Peyer's patch (tissue), 4 donors: ENCODE results near the gene GLI3. TPM values are rescaled to one million over a fixed set of nuclear protein-coding genes. Genes with fewer than 3 reads are reported as not detected.

Source experiments
- DNase-seq, 3 donors: peaks; one replicate each; pipeline ENCODE4 v3.0.0-alpha.2; 2017 to 2019
- H3K27ac ChIP-seq, 4 donors: fragments of 200-600 bp; sonication (generic); one replicate each; pipeline ENCODE4 v1.5.1; 2016 to 2019
- H3K27me3 ChIP-seq, 2 donors: fragments of 200-600 bp; sonication (generic); one replicate each; pipeline ENCODE4 v1.5.1; 2019
- H3K36me3 ChIP-seq, 3 donors: fragments of 200-600 bp; sonication (generic); one replicate each; pipeline ENCODE4 v1.5.1; 2016 to 2019
- H3K4me1 ChIP-seq, 4 donors: fragments of 200-600 bp; sonication (generic); one replicate each; pipeline ENCODE4 v1.5.1; 2016 to 2019
- H3K4me3 ChIP-seq, 4 donors: fragments of 200-600 bp; sonication (generic); 1 replicate in 3 of 4; 2 replicates in 1 of 4; pipeline ENCODE4 v1.5.1; 2016 to 2019; ENCODE audit warnings: mild to moderate bottlenecking in 1 of 4
- H3K9me3 ChIP-seq, 4 donors: fragments of 200-600 bp; sonication (generic); one replicate each; pipeline ENCODE4 v1.5.1; 2016 to 2019; ENCODE audit warnings: mild to moderate bottlenecking in 1 of 4
- CTCF ChIP-seq, 6 experiments: fragments of 450-650 bp in 4 of 6; fragments of 200-600 bp in 2 of 6; sonication (generic) in 1 of 6; IDR thresholded peaks; one replicate each; pipeline ENCODE4 v1.5.1; 2017 to 2019; ENCODE audit warnings: antibody characterized with exemption in 6 of 6, mild to moderate bottlenecking in 3 of 6, moderate library complexity in 1 of 6
- POLR2A ChIP-seq, 2 donors: fragments of 450-650 bp; IDR thresholded peaks; one replicate each; pipeline ENCODE4 v1.5.1; 2017; ENCODE audit warnings: antibody characterized with exemption in 2 of 2, mild to moderate bottlenecking in 2 of 2, moderate library complexity in 2 of 2
- total RNA-seq, 4 donors: library from RNA; depleted of rRNA; stranded (reverse); fragments of >200 nt; gene quantifications; one replicate each; pipeline ENCODE4 v1.1.0, GENCODE V29; 2016

The GLI3 gene
- total RNA-seq, 4 donors from 2014 or later: 0.53 to 30.5 (median 3.1) TPM

- no peaks in the 10 kb centered on the region for H3K4me1 ChIP-seq
- no peaks in the 10 kb centered on the region for H3K36me3 ChIP-seq
- H3K4me3 ChIP-seq: no peak overlapping the region
- H3K27me3 ChIP-seq: no peaks in the 10 kb centered on the region
- no peak overlapping the region for H3K27ac ChIP-seq
- H3K9me3 ChIP-seq: no peaks in the 10 kb centered on the region
- TF ChIP-seq POLR2A (IDR thresholded peaks at IDR 0.05) (no peak), CTCF (IDR thresholded peaks at IDR 0.05) (no peak)
- no peak for DNase-seq
These were observed 239.0 kb downstream of the GLI3 start for GRCh38 chr7:41998041-41998440.

- Histone ChIP-seq H3K4me1 (no peaks in the 10 kb centered on the region), H3K36me3 (no peaks in the 10 kb centered on the region), H3K27ac (no peak overlapping the region), H3K27me3 (no peaks in the 10 kb centered on the region), H3K4me3 (no peak overlapping the region), H3K9me3 (no peaks in the 10 kb centered on the region)
- DNase-seq: no peak
- no peak for TF ChIP-seq CTCF (IDR thresholded peaks at IDR 0.05)
- no peak for TF ChIP-seq POLR2A (IDR thresholded peaks at IDR 0.05)
These were observed 239.9 kb downstream of the GLI3 start for GRCh38 chr7:41997151-41997550.

- H3K27me3 ChIP-seq: no peaks in the 10 kb centered on the region
- H3K4me3 ChIP-seq: no peak overlapping the region
- no peaks in the 10 kb centered on the region for H3K4me1 ChIP-seq
- no peaks in the 10 kb centered on the region for H3K36me3 ChIP-seq
- no peaks in the 10 kb centered on the region for H3K9me3 ChIP-seq
- no peak overlapping the region for H3K27ac ChIP-seq
- no peak for DNase-seq
- TF ChIP-seq CTCF (IDR thresholded peaks at IDR 0.05): no peak
- TF ChIP-seq POLR2A (IDR thresholded peaks at IDR 0.05): no peak
These were observed 240.5 kb downstream of the GLI3 start for GRCh38 chr7:41996381-41997035.

GRCh38 chr7:41995632-41996271 lies 241.3 kb downstream of the GLI3 start:
- no peak overlapping the region for H3K4me3 ChIP-seq
- H3K27ac ChIP-seq: no peak overlapping the region
- DNase-seq: no peak
- no peaks in the 10 kb centered on the region for H3K27me3 ChIP-seq
- H3K9me3 ChIP-seq: no peaks in the 10 kb centered on the region
- H3K4me1 ChIP-seq: no peaks in the 10 kb centered on the region
- H3K36me3 ChIP-seq: no peaks in the 10 kb centered on the region
- TF ChIP-seq POLR2A (IDR thresholded peaks at IDR 0.05) (no peak), CTCF (IDR thresholded peaks at IDR 0.05) (no peak)

GRCh38 chr7:41994746-41995110 lies 242.3 kb downstream of the GLI3 start:
- Histone ChIP-seq H3K4me1 (no peaks in the 10 kb centered on the region), H3K27me3 (no peaks in the 10 kb centered on the region), H3K4me3 (no peak overlapping the region), H3K9me3 (no peaks in the 10 kb centered on the region), H3K36me3 (no peaks in the 10 kb centered on the region), H3K27ac (no peak overlapping the region)
- no peak for TF ChIP-seq CTCF (IDR thresholded peaks at IDR 0.05)
- TF ChIP-seq POLR2A (IDR thresholded peaks at IDR 0.05): no peak
- DNase-seq: no peak
